Pancreas (tissue), 10 donors: ENCODE data around the gene TULP4. TPM values are rescaled to one million over a fixed set of nuclear protein-coding genes. Genes with fewer than 3 reads are reported as not detected.

Experiments
- ATAC-seq, 4 donors: fragments of 200-7000 bp; cut with Tn5 transposase; one replicate each; pipeline versions ENCODE4 v1.8.0 to v1.9.1; 2020; ENCODE audit warnings: mild to moderate bottlenecking in 4 of 4, moderate library complexity in 4 of 4
- DNase-seq, 6 donors: peaks; one replicate each; pipeline ENCODE4 v3.0.0-alpha.2; 2020
- FAIRE-seq: peaks from 2 replicates; lab custom pipeline; 2012; peaks lifted over from hg19 to GRCh38; lab: Jason Lieb, UNC
- H3K27ac ChIP-seq, 4 donors: fragments of 200-600 bp; sonication (generic); 1 replicate in 3 of 4; 2 replicates in 1 of 4; pipeline versions ENCODE4 v1.5.0 to v1.8.0; 2020
- H3K27me3 ChIP-seq, 4 donors: fragments of 200-600 bp; one replicate each; pipeline ENCODE4 v1.8.0; 2021
- H3K36me3 ChIP-seq, 3 donors: fragments of 200-600 bp; sonication (generic) in 1 of 3; one replicate each; pipeline versions ENCODE4 v1.5.0 to v1.8.0; 2020 to 2021
- H3K4me1 ChIP-seq, 3 donors: fragments of 200-600 bp; one replicate each; pipeline ENCODE4 v1.8.0; 2021
- H3K4me3 ChIP-seq, 4 donors: fragments of 200-600 bp; sonication (generic) in 2 of 4; one replicate each; pipeline versions ENCODE4 v1.5.0 to v1.8.0; 2020 to 2021
- H3K9me3 ChIP-seq, 4 donors: fragments of 200-600 bp; one replicate each; pipeline ENCODE4 v1.8.0; 2021
- CTCF ChIP-seq, 4 donors: fragments of 200-600 bp; sonication (generic) in 3 of 4; IDR thresholded peaks; one replicate each; pipeline versions ENCODE4 v1.5.0 to v1.8.0; 2021; ENCODE audit warnings: antibody characterized with exemption in 4 of 4
- WGBS, 2 donors: extraction: QIAGEN DNeasy Blood & Tissue Kit; methylation state at CpG; one replicate each; pipeline ENCODE4 v1.1.7; 2013; 5-methylcytosine and 5-hydroxymethylcytosine counted together
- intact Hi-C, 3 donors: fragments of 100-400 bp; cut with DNase I; formaldehyde crosslinking; loops; one replicate each; pipeline versions ENCODE4 v1.11.1 to v1.14.2; 2022
- polyA plus RNA-seq, 2 donors: library from polyadenylated mRNA; stranded (reverse); fragments of 200-250 nt; gene quantifications; one replicate each; pipeline ENCODE4 v1.2.3, GENCODE V29; 2013
- total RNA-seq, 6 donors: library from RNA; stranded (reverse); fragmentation: NEBNext Ultra II Directional in 4 of 6; extraction: Animal tissue kit (Norgen Biotek cat#: 25700) in 4 of 6; gene quantifications; one replicate each; pipeline versions ENCODE4 v1.2.1 to v1.2.4, GENCODE V29; 2021 to 2023
- donor health status: healthy with polysubstance abuse.
- donor health status: DM: no; HTN: no; CAD: no; lungs with moderate emphysema.
- donor health status: DM: no; HTN: no; CAD: no.
- donor health status: control.
- donor health status: control.
- donor health status: Bipolar disorder and iron deficiency.
- donor health status: DM: yes; HTN: yes; CAD: no.
- donor health status: DM: no; HTN: no; CAD: no.
- donor health status: DM: no; HTN: no; CAD: no.
- donor health status: DM: yes; HTN: yes; CAD: no.

The TULP4 gene
- total and polyA plus RNA-seq, 8 donors = 3.1 to 88.8 (median 48.0) TPM

- 89 to 91% methylated on average over 2 of the region's 2 CpGs for WGBS, 2 donors
- Histone ChIP-seq H3K4me3 (no peak overlapping the region), H3K4me1 (no peaks in the 10 kb centered on the region), H3K36me3 (no peaks in the 10 kb centered on the region), H3K27ac (no peak overlapping the region), H3K9me3 (no peaks in the 10 kb centered on the region), H3K27me3 (no peaks in the 10 kb centered on the region)
- no peak for TF ChIP-seq CTCF (IDR thresholded peaks at IDR 0.05)
- DNase-seq = no peak
- FAIRE-seq = no peak
- intact Hi-C loops = no loop called here
- ATAC-seq = no peak
Measured at GRCh38 chr6:158405933-158406332, 93.7 kb downstream of the TULP4 start.

GRCh38 chr6:158406736-158407135, 94.5 kb downstream of the TULP4 start:
- no peaks in the 10 kb centered on the region for H3K4me1 ChIP-seq
- 93 to 98% methylated on average over 2 of the region's 2 CpGs for WGBS, 2 donors
- no peak for ATAC-seq
- no peak for DNase-seq
- no peak for TF ChIP-seq CTCF (IDR thresholded peaks at IDR 0.05)
- no peak for FAIRE-seq
- H3K9me3 ChIP-seq = no peaks in the 10 kb centered on the region
- no peaks in the 10 kb centered on the region for H3K36me3 ChIP-seq
- no peaks in the 10 kb centered on the region for H3K27me3 ChIP-seq
- no peak overlapping the region for H3K4me3 ChIP-seq
- intact Hi-C loops = no loop called here
- H3K27ac ChIP-seq = no peak overlapping the region

GRCh38 chr6:158408013-158408412, 95.7 kb downstream of the TULP4 start:
- Histone ChIP-seq H3K4me3 (no peak overlapping the region), H3K27ac (no peak overlapping the region), H3K9me3 (no peaks in the 10 kb centered on the region), H3K4me1 (no peaks in the 10 kb centered on the region), H3K36me3 (no peaks in the 10 kb centered on the region), H3K27me3 (no peaks in the 10 kb centered on the region)
- DNase-seq (no peak), FAIRE-seq (no peak), ATAC-seq (no peak)
- 98 to 99% methylated on average over 9 of the region's 9 CpGs for WGBS, 2 donors
- no peak for TF ChIP-seq CTCF (IDR thresholded peaks at IDR 0.05)
- intact Hi-C loops = no loop called here

- no peak for FAIRE-seq
- no peaks in the 10 kb centered on the region for H3K9me3 ChIP-seq
- no peak overlapping the region for H3K4me3 ChIP-seq
- H3K36me3 ChIP-seq = no peaks in the 10 kb centered on the region
- intact Hi-C loops = no loop called here
- no peak for DNase-seq
- no peaks in the 10 kb centered on the region for H3K27me3 ChIP-seq
- 74 to 78% methylated on average over 9 of the region's 9 CpGs for WGBS, 2 donors
- H3K27ac ChIP-seq = no peak overlapping the region
- peak in 3 of 4 donors; percentile 22 to 61 (median 42) for ATAC-seq
- no peak for TF ChIP-seq CTCF (IDR thresholded peaks at IDR 0.05)
- no peaks in the 10 kb centered on the region for H3K4me1 ChIP-seq
Measured at GRCh38 chr6:158408552-158409130, 96.4 kb downstream of the TULP4 start.

- 66 to 74% methylated on average over 3 of the region's 3 CpGs for WGBS, 2 donors
- no peak overlapping the region for H3K27ac ChIP-seq
- ATAC-seq = peak in 3 of 4 donors; percentile 60 to 75 (median 60)
Measured at GRCh38 chr6:158409451-158409850, 97.2 kb downstream of the TULP4 start.

More at GRCh38 chr6:158409451-158409850, 97.2 kb downstream of the TULP4 start:
- TF ChIP-seq CTCF (IDR thresholded peaks at IDR 0.05) = no peak
- no peak for DNase-seq
- FAIRE-seq = no peak
- no peaks in the 10 kb centered on the region for H3K27me3 ChIP-seq
- H3K9me3 ChIP-seq = no peaks in the 10 kb centered on the region
- H3K4me3 ChIP-seq = no peak overlapping the region
- no peaks in the 10 kb centered on the region for H3K36me3 ChIP-seq
- intact Hi-C loops = no loop called here
- no peaks in the 10 kb centered on the region for H3K4me1 ChIP-seq
